ENCODE data around the gene B3GNT5.

Gene B3GNT5

GRCh38 chr3:183310936-183311335 is 57.9 kb downstream of the B3GNT5 start:
- Histone ChIP-seq H3K4ac (ENCODE audit: low read depth in 1 of 2, low read length in 2 of 2) (no peak overlapping the region), H2BK5ac (ENCODE audit: low read depth, low read length, poor library complexity, severe bottlenecking) (no peak overlapping the region), H2AFZ (ENCODE audit: low read depth, low read length) (no peak overlapping the region), H3K27me3 (ENCODE audit: control insufficient read depth in 1 of 2, insufficient read depth in 1 of 2, low read length in 2 of 2) (no peaks in the 10 kb centered on the region), H3K14ac (ENCODE audit: low read length in 2 of 2) (no peak overlapping the region), H3K18ac (ENCODE audit: low read depth in 1 of 2, low read length in 2 of 2) (no peak overlapping the region), H3K9me3 (ENCODE audit: control insufficient read depth, low read length) (no peaks in the 10 kb centered on the region), H4K91ac (ENCODE audit: low read length) (no peak overlapping the region), H3K36me3 (ENCODE audit: control insufficient read depth in 1 of 2, insufficient read depth in 2 of 2, low read depth in 1 of 2, low read length in 2 of 2) (no peaks in the 10 kb centered on the region), H3K79me1 (replicated peaks; ENCODE audit: low read length, poor library complexity, severe bottlenecking) (no peaks in the 10 kb centered on the region), H2BK15ac (ENCODE audit: low read depth, poor library complexity, severe bottlenecking) (no peak overlapping the region), H3K4me2 (ENCODE audit: low read length, poor library complexity, severe bottlenecking) (no peak overlapping the region), H3K4me1 (ENCODE audit: control insufficient read depth, insufficient read depth, low read depth, low read length) (peaks cover 8% of the 10 kb centered on the region), H3K27ac (ENCODE audit: low read length, poor library complexity, severe bottlenecking) (no peak overlapping the region), H3K4me3 (ENCODE audit: insufficient read depth in 1 of 2, low read depth in 1 of 2, low read length in 2 of 2) (no peak overlapping the region), H3K23ac (ENCODE audit: low read length in 2 of 2) (no peak overlapping the region), H4K8ac (ENCODE audit: low read length) (no peak overlapping the region), H3K9ac (ENCODE audit: low read length) (no peak overlapping the region), H2BK12ac (ENCODE audit: low read length in 2 of 2) (no peak overlapping the region), H2BK120ac (ENCODE audit: low read depth, low read length) (no peak overlapping the region), H2AK5ac (ENCODE audit: low read length, severe bottlenecking) (no peak overlapping the region)
- DNase-seq = no peak
- WGBS = 99% methylated on average over 2 of the region's 3 CpGs

GRCh38 chr3:183312433-183312832 is 59.4 kb downstream of the B3GNT5 start:
- no peak overlapping the region for H3K9ac ChIP-seq (ENCODE audit: low read length)
- H3K27me3 ChIP-seq (ENCODE audit: control insufficient read depth in 1 of 2, insufficient read depth in 1 of 2, low read length in 2 of 2) = no peaks in the 10 kb centered on the region
- no peak overlapping the region for H2BK120ac ChIP-seq (ENCODE audit: low read depth, low read length)
- no peaks in the 10 kb centered on the region for H3K9me3 ChIP-seq (ENCODE audit: control insufficient read depth, low read length)
- peaks cover 2% of the 10 kb centered on the region for H3K4me1 ChIP-seq (ENCODE audit: control insufficient read depth, insufficient read depth, low read depth, low read length)
- H2BK5ac ChIP-seq (ENCODE audit: low read depth, low read length, poor library complexity, severe bottlenecking) = no peak overlapping the region
- no peak overlapping the region for H3K27ac ChIP-seq (ENCODE audit: low read length, poor library complexity, severe bottlenecking)
- H2AFZ ChIP-seq (ENCODE audit: low read depth, low read length) = no peak overlapping the region
- H3K36me3 ChIP-seq (ENCODE audit: control insufficient read depth in 1 of 2, insufficient read depth in 2 of 2, low read depth in 1 of 2, low read length in 2 of 2) = no peaks in the 10 kb centered on the region
- no peak for DNase-seq
- H3K18ac ChIP-seq (ENCODE audit: low read depth in 1 of 2, low read length in 2 of 2) = no peak overlapping the region
- 98% methylated on average over 2 of the region's 2 CpGs for WGBS
- no peak overlapping the region for H3K4me3 ChIP-seq (ENCODE audit: insufficient read depth in 1 of 2, low read depth in 1 of 2, low read length in 2 of 2)
- H3K23ac ChIP-seq (ENCODE audit: low read length in 2 of 2) = no peak overlapping the region
- no peak overlapping the region for H3K4ac ChIP-seq (ENCODE audit: low read depth in 1 of 2, low read length in 2 of 2)
- no peaks in the 10 kb centered on the region for H3K79me1 ChIP-seq (replicated peaks; ENCODE audit: low read length, poor library complexity, severe bottlenecking)
- no peak overlapping the region for H2BK15ac ChIP-seq (ENCODE audit: low read depth, poor library complexity, severe bottlenecking)
- no peak overlapping the region for H2AK5ac ChIP-seq (ENCODE audit: low read length, severe bottlenecking)
- H4K8ac ChIP-seq (ENCODE audit: low read length) = no peak overlapping the region
- no peak overlapping the region for H3K14ac ChIP-seq (ENCODE audit: low read length in 2 of 2)
- H4K91ac ChIP-seq (ENCODE audit: low read length) = no peak overlapping the region
- no peak overlapping the region for H2BK12ac ChIP-seq (ENCODE audit: low read length in 2 of 2)
- H3K4me2 ChIP-seq (ENCODE audit: low read length, poor library complexity, severe bottlenecking) = no peak overlapping the region

- WGBS = 100% methylated on average over 3 of the region's 4 CpGs
- H2BK12ac ChIP-seq (ENCODE audit: low read length in 2 of 2) = peak overlapping the region in 1 of 2 experiments; percentile 72
These were observed 60.3 kb downstream of the B3GNT5 start for GRCh38 chr3:183313351-183313750.

GRCh38 chr3:183313764-183314163 is 60.7 kb downstream of the B3GNT5 start:
- Histone ChIP-seq H3K14ac (ENCODE audit: low read length in 2 of 2) (no peak overlapping the region), H3K36me3 (ENCODE audit: control insufficient read depth in 1 of 2, insufficient read depth in 2 of 2, low read depth in 1 of 2, low read length in 2 of 2) (no peaks in the 10 kb centered on the region), H2BK12ac (ENCODE audit: low read length in 2 of 2) (peak overlapping the region; percentile 2 to 72), H3K18ac (ENCODE audit: low read depth in 1 of 2, low read length in 2 of 2) (no peak overlapping the region), H4K91ac (ENCODE audit: low read length) (no peak overlapping the region), H3K4me2 (ENCODE audit: low read length, poor library complexity, severe bottlenecking) (no peak overlapping the region), H3K4me1 (ENCODE audit: control insufficient read depth, insufficient read depth, low read depth, low read length) (peaks cover 4% of the 10 kb centered on the region), H3K27ac (ENCODE audit: low read length, poor library complexity, severe bottlenecking) (no peak overlapping the region), H3K9me3 (ENCODE audit: control insufficient read depth, low read length) (no peaks in the 10 kb centered on the region), H2BK15ac (ENCODE audit: low read depth, poor library complexity, severe bottlenecking) (no peak overlapping the region), H2BK5ac (ENCODE audit: low read depth, low read length, poor library complexity, severe bottlenecking) (no peak overlapping the region), H3K23ac (ENCODE audit: low read length in 2 of 2) (no peak overlapping the region), H2BK120ac (ENCODE audit: low read depth, low read length) (no peak overlapping the region), H4K8ac (ENCODE audit: low read length) (peak overlapping the region; percentile 66), H2AK5ac (ENCODE audit: low read length, severe bottlenecking) (no peak overlapping the region), H3K27me3 (ENCODE audit: control insufficient read depth in 1 of 2, insufficient read depth in 1 of 2, low read length in 2 of 2) (no peaks in the 10 kb centered on the region), H3K4ac (ENCODE audit: low read depth in 1 of 2, low read length in 2 of 2) (no peak overlapping the region), H3K9ac (ENCODE audit: low read length) (no peak overlapping the region), H3K4me3 (ENCODE audit: insufficient read depth in 1 of 2, low read depth in 1 of 2, low read length in 2 of 2) (no peak overlapping the region), H3K79me1 (replicated peaks; ENCODE audit: low read length, poor library complexity, severe bottlenecking) (no peaks in the 10 kb centered on the region), H2AFZ (ENCODE audit: low read depth, low read length) (no peak overlapping the region)
- DNase-seq = no peak
- WGBS = 91% methylated on average over 7 of the region's 7 CpGs

More at GRCh38 chr3:183313351-183313750, 60.3 kb downstream of the B3GNT5 start:
- H3K4me3 ChIP-seq (ENCODE audit: insufficient read depth in 1 of 2, low read depth in 1 of 2, low read length in 2 of 2) = no peak overlapping the region
- no peak overlapping the region for H2BK5ac ChIP-seq (ENCODE audit: low read depth, low read length, poor library complexity, severe bottlenecking)
- H3K27me3 ChIP-seq (ENCODE audit: control insufficient read depth in 1 of 2, insufficient read depth in 1 of 2, low read length in 2 of 2) = no peaks in the 10 kb centered on the region
- DNase-seq = no peak
- no peaks in the 10 kb centered on the region for H3K79me1 ChIP-seq (replicated peaks; ENCODE audit: low read length, poor library complexity, severe bottlenecking)
- no peak overlapping the region for H2BK15ac ChIP-seq (ENCODE audit: low read depth, poor library complexity, severe bottlenecking)
- no peak overlapping the region for H2BK120ac ChIP-seq (ENCODE audit: low read depth, low read length)
- no peaks in the 10 kb centered on the region for H3K9me3 ChIP-seq (ENCODE audit: control insufficient read depth, low read length)
- H3K4me1 ChIP-seq (ENCODE audit: control insufficient read depth, insufficient read depth, low read depth, low read length) = peaks cover 4% of the 10 kb centered on the region
- H2AFZ ChIP-seq (ENCODE audit: low read depth, low read length) = no peak overlapping the region
- H3K14ac ChIP-seq (ENCODE audit: low read length in 2 of 2) = no peak overlapping the region
- no peak overlapping the region for H3K4me2 ChIP-seq (ENCODE audit: low read length, poor library complexity, severe bottlenecking)
- no peaks in the 10 kb centered on the region for H3K36me3 ChIP-seq (ENCODE audit: control insufficient read depth in 1 of 2, insufficient read depth in 2 of 2, low read depth in 1 of 2, low read length in 2 of 2)
- H3K27ac ChIP-seq (ENCODE audit: low read length, poor library complexity, severe bottlenecking) = no peak overlapping the region
- H2AK5ac ChIP-seq (ENCODE audit: low read length, severe bottlenecking) = no peak overlapping the region
- no peak overlapping the region for H4K91ac ChIP-seq (ENCODE audit: low read length)
- H3K23ac ChIP-seq (ENCODE audit: low read length in 2 of 2) = no peak overlapping the region
- H3K9ac ChIP-seq (ENCODE audit: low read length) = no peak overlapping the region
- no peak overlapping the region for H3K18ac ChIP-seq (ENCODE audit: low read depth in 1 of 2, low read length in 2 of 2)
- no peak overlapping the region for H4K8ac ChIP-seq (ENCODE audit: low read length)
- no peak overlapping the region for H3K4ac ChIP-seq (ENCODE audit: low read depth in 1 of 2, low read length in 2 of 2)

Data from mesenchymal stem cell (in vitro differentiated cells and primary cell).